ENCODE results near the gene EED.

Gene EED

GRCh38 chr11:86249307-86250098 is 5.0 kb downstream of the EED start:
- no peak for TF ChIP-seq CTCF (IDR thresholded peaks at IDR 0.05; ENCODE audit: unreplicated experiment in 3 of 3)
- H3K27me3 Mint-ChIP-seq (ENCODE audit: low read depth): no peaks in the 10 kb centered on the region

GRCh38 chr11:86251345-86251744 is 6.8 kb downstream of the EED start:
- no peak for TF ChIP-seq CTCF (IDR thresholded peaks at IDR 0.05; ENCODE audit: unreplicated experiment in 3 of 3)
- H3K36me3 Mint-ChIP-seq (ENCODE audit: low read depth): peaks cover 15% of the 10 kb centered on the region
- H3K27ac Mint-ChIP-seq: no peak overlapping the region
- H3K4me1 Mint-ChIP-seq: peaks cover 31% of the 10 kb centered on the region
- no peaks in the 10 kb centered on the region for H3K9me3 Mint-ChIP-seq
- no peak overlapping the region for H3K4me3 Mint-ChIP-seq
- no peaks in the 10 kb centered on the region for H3K27me3 Mint-ChIP-seq (ENCODE audit: low read depth)

More at GRCh38 chr11:86249307-86250098, 5.0 kb downstream of the EED start:
- Mint-ChIP-seq H3K27ac (peak overlapping the region in 2 of 3 experiments; percentile 14 to 34), H3K9me3 (no peaks in the 10 kb centered on the region), H3K4me3 (no peak overlapping the region), H3K4me1 (peaks cover 31% of the 10 kb centered on the region), H3K36me3 (ENCODE audit: low read depth) (peaks cover 7% of the 10 kb centered on the region)

- Mint-ChIP-seq H3K27me3 (ENCODE audit: low read depth) (no peaks in the 10 kb centered on the region), H3K9me3 (no peaks in the 10 kb centered on the region), H3K4me3 (no peak overlapping the region), H3K4me1 (peaks cover 6% of the 10 kb centered on the region), H3K27ac (no peak overlapping the region), H3K36me3 (ENCODE audit: low read depth) (peaks cover 37% of the 10 kb centered on the region)
- TF ChIP-seq CTCF (IDR thresholded peaks at IDR 0.05; ENCODE audit: unreplicated experiment in 3 of 3): no peak
Measured at GRCh38 chr11:86255896-86256295, 11.3 kb downstream of the EED start.

- H3K4me1 Mint-ChIP-seq: peaks cover 6% of the 10 kb centered on the region
- H3K36me3 Mint-ChIP-seq (ENCODE audit: low read depth): peaks cover 40% of the 10 kb centered on the region
- no peak overlapping the region for H3K27ac Mint-ChIP-seq
- no peak overlapping the region for H3K4me3 Mint-ChIP-seq
- H3K27me3 Mint-ChIP-seq (ENCODE audit: low read depth): no peaks in the 10 kb centered on the region
- H3K9me3 Mint-ChIP-seq: no peaks in the 10 kb centered on the region
- no peak for TF ChIP-seq CTCF (IDR thresholded peaks at IDR 0.05; ENCODE audit: unreplicated experiment in 3 of 3)
Measured at GRCh38 chr11:86256608-86257007, 12.1 kb downstream of the EED start.

GRCh38 chr11:86257446-86257845 is 12.9 kb downstream of the EED start:
- no peak overlapping the region for H3K4me3 Mint-ChIP-seq
- no peaks in the 10 kb centered on the region for H3K9me3 Mint-ChIP-seq
- H3K27me3 Mint-ChIP-seq (ENCODE audit: low read depth): no peaks in the 10 kb centered on the region
- no peak for TF ChIP-seq CTCF (IDR thresholded peaks at IDR 0.05; ENCODE audit: unreplicated experiment in 3 of 3)
- H3K27ac Mint-ChIP-seq: peak overlapping the region in 2 of 3 experiments; percentile 11 to 63
- peaks cover 6% of the 10 kb centered on the region for H3K4me1 Mint-ChIP-seq
- peaks cover 45% of the 10 kb centered on the region for H3K36me3 Mint-ChIP-seq (ENCODE audit: low read depth)

GRCh38 chr11:86259730-86260129 is 15.2 kb downstream of the EED start:
- TF ChIP-seq CTCF (IDR thresholded peaks at IDR 0.05; ENCODE audit: unreplicated experiment in 3 of 3): no peak
- no peaks in the 10 kb centered on the region for H3K27me3 Mint-ChIP-seq (ENCODE audit: low read depth)
- no peak overlapping the region for H3K4me3 Mint-ChIP-seq
- H3K4me1 Mint-ChIP-seq: peaks cover 6% of the 10 kb centered on the region
- H3K27ac Mint-ChIP-seq: no peak overlapping the region
- H3K36me3 Mint-ChIP-seq (ENCODE audit: low read depth): peaks cover 64% of the 10 kb centered on the region
- no peaks in the 10 kb centered on the region for H3K9me3 Mint-ChIP-seq

All from nephron (organoid).